Fibroblast of lung (primary cell): ENCODE measurements around the gene LENG9.

ENCODE experiments used
- EZH2 ChIP-seq: IDR thresholded peaks from 2 replicates; pipeline ENCODE4 v1.5.1; 2012; ENCODE audit warnings: low read length, control low read depth, mild to moderate bottlenecking; ENCODE audit errors: missing control alignments
- TF ChIP-seq, protein P1 (sequence below), 2 donors: IDR thresholded peaks in 1 of 2; conservative IDR thresholded peaks in 1 of 2; 1 replicate in 1 of 2; 2 replicates in 1 of 2; pipeline ENCODE4 v1.5.1; 2011 to 2012; ENCODE audit warnings: low read length in 2 of 2, control low read depth in 1 of 2, inconsistent platforms in 1 of 2, low read depth in 1 of 2, mild to moderate bottlenecking in 1 of 2

DNA sequence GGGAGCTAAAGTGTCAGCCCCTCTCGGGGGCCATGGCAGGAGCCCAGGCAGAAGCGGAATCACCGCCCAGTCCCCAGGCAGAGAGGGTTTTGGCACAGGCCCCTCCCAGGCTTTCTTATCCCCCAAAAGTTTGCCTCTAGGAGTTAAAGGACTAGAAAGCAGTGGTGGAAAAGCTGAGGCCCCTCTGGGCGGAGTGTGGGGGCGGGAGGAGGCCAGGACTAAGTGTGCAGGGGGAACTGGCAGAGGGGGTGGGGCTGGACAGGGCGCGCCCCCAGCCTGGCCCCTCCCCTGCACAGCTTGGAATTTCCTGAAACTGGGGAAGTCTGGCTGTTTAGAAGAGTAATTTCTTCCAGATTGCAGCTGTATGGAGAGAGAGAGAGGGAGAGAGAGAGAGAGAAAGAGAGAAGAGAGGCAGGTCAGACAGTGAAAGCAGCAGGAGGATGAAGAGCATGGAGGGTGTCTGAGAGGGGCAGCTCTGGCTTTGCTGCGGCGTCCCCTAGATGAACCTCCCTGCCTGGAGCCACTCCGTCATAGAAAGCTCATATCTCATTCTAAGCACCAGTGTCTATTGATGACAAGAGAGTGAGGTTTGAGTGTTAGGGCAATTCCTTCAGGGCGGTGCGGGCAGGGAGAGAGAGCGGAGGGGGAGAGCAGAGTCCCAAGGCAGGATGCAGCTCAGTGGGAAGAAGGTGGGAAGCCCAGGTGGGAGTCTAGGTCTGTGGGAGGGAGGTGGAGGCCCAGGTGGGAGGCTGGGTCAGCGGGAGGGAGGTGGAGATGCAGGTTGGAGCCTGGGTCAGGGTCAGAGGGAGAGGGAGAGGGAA, 9.7 kb upstream of the LENG9 start, which contains the start of gene CDC42EP5:
- TF ChIP-seq, protein P1, sequence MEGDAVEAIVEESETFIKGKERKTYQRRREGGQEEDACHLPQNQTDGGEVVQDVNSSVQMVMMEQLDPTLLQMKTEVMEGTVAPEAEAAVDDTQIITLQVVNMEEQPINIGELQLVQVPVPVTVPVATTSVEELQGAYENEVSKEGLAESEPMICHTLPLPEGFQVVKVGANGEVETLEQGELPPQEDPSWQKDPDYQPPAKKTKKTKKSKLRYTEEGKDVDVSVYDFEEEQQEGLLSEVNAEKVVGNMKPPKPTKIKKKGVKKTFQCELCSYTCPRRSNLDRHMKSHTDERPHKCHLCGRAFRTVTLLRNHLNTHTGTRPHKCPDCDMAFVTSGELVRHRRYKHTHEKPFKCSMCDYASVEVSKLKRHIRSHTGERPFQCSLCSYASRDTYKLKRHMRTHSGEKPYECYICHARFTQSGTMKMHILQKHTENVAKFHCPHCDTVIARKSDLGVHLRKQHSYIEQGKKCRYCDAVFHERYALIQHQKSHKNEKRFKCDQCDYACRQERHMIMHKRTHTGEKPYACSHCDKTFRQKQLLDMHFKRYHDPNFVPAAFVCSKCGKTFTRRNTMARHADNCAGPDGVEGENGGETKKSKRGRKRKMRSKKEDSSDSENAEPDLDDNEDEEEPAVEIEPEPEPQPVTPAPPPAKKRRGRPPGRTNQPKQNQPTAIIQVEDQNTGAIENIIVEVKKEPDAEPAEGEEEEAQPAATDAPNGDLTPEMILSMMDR (conservative IDR thresholded peaks at IDR 0.05 in 1 of 2, IDR thresholded peaks at IDR 0.05 in 1 of 2; ENCODE audit: low read depth in 1 of 2, low read length in 2 of 2): no peak
- TF ChIP-seq EZH2: no peak
